CD8-positive, alpha-beta memory T cell (primary cell): ENCODE data around the gene OR8H2. TPM values are rescaled to one million over a fixed set of nuclear protein-coding genes. Genes with fewer than 3 reads are reported as not detected.
"Not testable (repeated sequence)": the region's sequence is repeated elsewhere in the genome, so short reads cannot be mapped to it uniquely, and the experiment has no call there.

ENCODE experiments used
- CTCF ChIA-PET: fragments of 350-600 bp; sonication (Branson Sonifier 250); formaldehyde crosslinking; loops from one replicate; lab custom pipeline; 2021; ENCODE audit warnings: antibody characterized with exemption; lab: Charles Lee
- POLR2A ChIA-PET: fragments of 350-600 bp; sonication (Branson Sonifier 250); formaldehyde crosslinking; loops from one replicate; lab custom pipeline; 2021; ENCODE audit warnings: antibody characterized with exemption; lab: Charles Lee
- DNase-seq, 5 donors: peaks; one replicate each; pipeline versions ENCODE4 v3.0.0 to v3.0.0-alpha.2; 2020 to 2022; ENCODE audit warnings: mixed read lengths in 1 of 5
- H3K27ac ChIP-seq: one replicate; pipeline ENCODE4 v1.7.0; 2013; ENCODE audit warnings: low read depth, mild to moderate bottlenecking, low read length, moderate library complexity
- H3K27me3 ChIP-seq: 2 replicates; pipeline ENCODE4 v1.7.0; 2013; ENCODE audit warnings: low read length, mild to moderate bottlenecking; ENCODE audit not compliant: insufficient read depth, poor library complexity, severe bottlenecking
- H3K36me3 ChIP-seq: 2 replicates; pipeline ENCODE4 v1.7.0; 2013; ENCODE audit warnings: mild to moderate bottlenecking, low read length, moderate library complexity; ENCODE audit not compliant: insufficient read depth
- H3K4me1 ChIP-seq: 2 replicates; pipeline ENCODE4 v1.7.0; 2013; ENCODE audit warnings: mild to moderate bottlenecking, low read length, moderate library complexity; ENCODE audit not compliant: insufficient read depth
- H3K4me3 ChIP-seq: 2 replicates; pipeline ENCODE4 v1.7.0; 2013; ENCODE audit warnings: mild to moderate bottlenecking, low read length
- H3K9me3 ChIP-seq: 2 replicates; pipeline ENCODE4 v1.7.0; 2013; ENCODE audit warnings: mild to moderate bottlenecking, low read length
- H3K27ac Mint-ChIP-seq, 8 donors: one replicate each; pipeline ENCODE4 v1.8.0; 2020 to 2021; ENCODE audit warnings: mixed read lengths in 8 of 8, mild to moderate bottlenecking in 6 of 8, inconsistent platforms in 3 of 8, moderate library complexity in 3 of 8
- H3K27me3 Mint-ChIP-seq, 2 donors: one replicate each; pipeline ENCODE4 v1.8.0; 2020 to 2021; ENCODE audit warnings: mixed read lengths in 2 of 2, mild to moderate bottlenecking in 1 of 2, moderate library complexity in 1 of 2
- H3K36me3 Mint-ChIP-seq, 3 donors: one replicate each; pipeline ENCODE4 v1.8.0; 2020 to 2021; ENCODE audit warnings: mixed read lengths in 3 of 3, inconsistent platforms in 1 of 3, mild to moderate bottlenecking in 1 of 3
- H3K4me1 Mint-ChIP-seq, 3 donors: one replicate each; pipeline ENCODE4 v1.8.0; 2020 to 2021; ENCODE audit warnings: mixed read lengths in 3 of 3, inconsistent platforms in 1 of 3, mild to moderate bottlenecking in 1 of 3
- H3K4me3 Mint-ChIP-seq, 7 donors: one replicate each; pipeline ENCODE4 v1.8.0; 2020 to 2021; ENCODE audit warnings: mixed read lengths in 7 of 7, mild to moderate bottlenecking in 6 of 7, moderate library complexity in 4 of 7, inconsistent platforms in 2 of 7
- H3K9me3 Mint-ChIP-seq, 5 donors: one replicate each; pipeline ENCODE4 v1.8.0; 2020 to 2022; ENCODE audit warnings: mixed read lengths in 5 of 5, mild to moderate bottlenecking in 3 of 5, moderate library complexity in 2 of 5, inconsistent platforms in 1 of 5
- polyA plus RNA-seq: library from polyadenylated mRNA; unstranded; fragments of 300-500 nt; fragmentation: Illumina TruSeq; gene quantifications from one replicate; pipeline ENCODE4 v1.2.3, GENCODE V29; 2021
- total RNA-seq, 2 experiments: library from RNA; stranded (reverse); gene quantifications; one replicate each; pipeline ENCODE4 v1.2.3, GENCODE V29; 2021

Gene OR8H2, protein sequence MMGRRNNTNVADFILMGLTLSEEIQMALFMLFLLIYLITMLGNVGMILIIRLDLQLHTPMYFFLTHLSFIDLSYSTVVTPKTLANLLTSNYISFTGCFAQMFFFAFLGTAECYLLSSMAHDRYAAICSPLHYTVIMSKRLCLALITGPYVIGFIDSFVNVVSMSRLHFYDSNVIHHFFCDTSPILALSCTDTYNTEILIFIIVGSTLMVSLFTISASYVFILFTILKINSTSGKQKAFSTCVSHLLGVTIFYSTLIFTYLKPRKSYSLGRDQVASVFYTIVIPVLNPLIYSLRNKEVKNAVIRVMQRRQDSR
- not detected for total RNA-seq
- not detected for polyA plus RNA-seq

DNA sequence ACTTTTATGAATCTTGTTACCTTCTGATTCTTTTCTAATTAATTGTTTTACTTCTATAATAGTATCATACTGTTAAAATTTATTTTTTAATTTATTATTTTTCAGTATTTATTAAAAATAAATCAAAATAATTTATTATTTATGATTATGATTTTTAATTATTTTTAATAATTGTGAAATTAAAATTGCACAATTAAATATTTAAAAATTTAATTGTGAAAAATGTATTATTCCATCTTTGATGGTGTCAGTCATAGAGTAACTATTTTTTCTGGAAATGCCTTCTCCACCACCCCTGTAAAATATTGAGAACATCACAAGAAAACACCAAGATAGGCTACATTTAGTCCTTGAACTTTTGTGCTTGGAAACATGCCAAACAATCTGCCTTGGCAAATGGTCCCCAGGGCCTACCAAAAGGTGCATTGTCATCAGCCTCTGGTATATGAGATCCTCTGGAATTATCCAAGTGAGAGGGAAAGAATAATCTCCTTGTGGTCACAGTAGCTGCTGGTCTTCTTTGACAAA is at the start of gene OR8H2:
OR8H2 (plus strand) TSS at position 478 of the 528 bp plus-strand sequence. CDS start 1,356 bp downstream, outside the sequence.
- H3K9me3 Mint-ChIP-seq = peaks cover 8 to 27% (median 16%) of the 10 kb centered on the region in 5 donors

GRCh38 chr11:56056366-56056765 is 47.1 kb upstream of the OR8H2 start:
- H3K4me3 Mint-ChIP-seq, H3K4me3 ChIP-seq, H3K27ac ChIP-seq, H3K27me3 Mint-ChIP-seq, H3K36me3 ChIP-seq, H3K9me3 ChIP-seq, H3K27me3 ChIP-seq, CTCF ChIA-PET, H3K4me1 ChIP-seq, POLR2A ChIA-PET, H3K36me3 Mint-ChIP-seq, H3K4me1 Mint-ChIP-seq, DNase-seq, H3K27ac Mint-ChIP-seq: not testable (repeated sequence)
- peaks cover 6 to 38% (median 27%) of the 10 kb centered on the region in 5 donors for H3K9me3 Mint-ChIP-seq

More for the DNA sequence above, at the start of gene OR8H2:
- Histone ChIP-seq H3K27ac (no peak within 1 kb of the TSS), H3K27me3 (no peaks in the 10 kb centered on the region), H3K36me3 (no peaks in the 10 kb centered on the region), H3K4me1 (no peaks in the 10 kb centered on the region), H3K4me3 (no peak within 1 kb of the TSS), H3K9me3 (no peaks in the 10 kb centered on the region)
- Mint-ChIP-seq H3K36me3 (peaks cover 0 to 3% (median 0%) of the 10 kb centered on the region in 3 donors), H3K4me1 (no peaks in the 10 kb centered on the region), H3K27ac (no peak within 1 kb of the TSS), H3K4me3 (no peak within 1 kb of the TSS), H3K27me3 (no peaks in the 10 kb centered on the region)
- POLR2A ChIA-PET = no interaction called here
- no peak for DNase-seq
- CTCF ChIA-PET = no interaction called here

- H3K4me3 ChIP-seq, H3K36me3 Mint-ChIP-seq, H3K4me1 ChIP-seq, H3K27ac Mint-ChIP-seq, H3K4me1 Mint-ChIP-seq, CTCF ChIA-PET, H3K36me3 ChIP-seq, DNase-seq, H3K27me3 Mint-ChIP-seq, H3K4me3 Mint-ChIP-seq, POLR2A ChIA-PET, H3K27ac ChIP-seq, H3K9me3 ChIP-seq, H3K27me3 ChIP-seq: not testable (repeated sequence)
- peaks cover 3 to 34% (median 25%) of the 10 kb centered on the region in 5 donors for H3K9me3 Mint-ChIP-seq
Observed at GRCh38 chr11:56057661-56058237, 45.7 kb upstream of the OR8H2 start.

DNA sequence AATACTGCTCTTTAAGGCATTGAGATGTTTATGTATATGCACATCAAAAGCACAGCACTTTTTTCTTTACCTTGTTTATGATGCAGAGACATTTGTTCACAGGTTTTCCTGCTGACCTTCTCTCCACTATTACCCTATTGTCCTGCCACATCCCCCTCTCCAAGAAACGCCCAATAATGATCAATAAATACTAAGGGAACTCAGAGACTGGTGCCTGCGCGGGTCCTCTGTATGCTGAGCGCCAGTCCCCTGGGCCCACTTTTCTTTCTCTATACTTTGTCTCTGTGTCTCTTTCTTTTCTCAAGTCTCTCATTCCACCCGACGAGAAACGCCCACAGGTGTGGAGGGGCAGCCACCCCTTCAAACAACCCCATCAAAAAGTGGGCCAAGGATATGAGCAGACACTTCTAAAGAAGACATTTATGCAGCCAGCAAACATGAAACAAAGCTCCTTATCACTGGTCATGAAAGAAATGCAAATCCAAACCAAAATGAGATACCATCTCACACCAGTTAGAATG is 45.2 kb upstream of the OR8H2 start:
- H3K36me3 ChIP-seq, CTCF ChIA-PET, H3K27ac Mint-ChIP-seq, POLR2A ChIA-PET, H3K9me3 ChIP-seq, DNase-seq, H3K27me3 Mint-ChIP-seq, H3K27ac ChIP-seq, H3K4me3 Mint-ChIP-seq, H3K4me1 Mint-ChIP-seq, H3K27me3 ChIP-seq, H3K4me3 ChIP-seq, H3K4me1 ChIP-seq, H3K36me3 Mint-ChIP-seq: not testable (repeated sequence)
- H3K9me3 Mint-ChIP-seq = peaks cover 3 to 37% (median 27%) of the 10 kb centered on the region in 5 donors

DNA sequence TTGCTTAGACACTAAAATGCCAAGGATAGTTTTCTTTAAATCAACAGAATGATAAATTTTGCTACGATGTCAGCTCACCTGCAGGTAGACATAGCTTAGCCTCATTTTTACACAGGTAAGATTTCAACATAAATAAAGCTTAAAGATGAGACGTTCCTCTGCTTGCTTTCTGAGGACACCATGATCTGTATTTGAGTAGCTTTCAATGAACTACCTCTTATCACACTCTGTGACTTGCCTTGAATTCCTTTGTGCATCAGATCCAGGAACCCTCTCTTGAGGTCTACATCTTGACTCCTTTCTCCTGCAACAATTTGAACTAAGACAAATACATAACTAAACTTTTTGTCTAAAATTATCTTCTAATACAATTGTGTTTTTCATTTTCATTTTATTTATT is 36.5 kb upstream of the OR8H2 start:
- no peaks in the 10 kb centered on the region for H3K4me1 ChIP-seq
- Mint-ChIP-seq H3K4me3 (no peak overlapping the region), H3K4me1 (no peaks in the 10 kb centered on the region), H3K27me3 (no peaks in the 10 kb centered on the region), H3K27ac (no peak overlapping the region), H3K36me3 (no peaks in the 10 kb centered on the region), H3K9me3 (peaks cover 6 to 31% (median 20%) of the 10 kb centered on the region in 5 donors)
- H3K27me3 ChIP-seq = no peaks in the 10 kb centered on the region
- no peak overlapping the region for H3K27ac ChIP-seq
- DNase-seq = no peak
- ChIA-PET CTCF (no interaction called here), POLR2A (no interaction called here)
- H3K9me3 ChIP-seq = no peaks in the 10 kb centered on the region
- H3K4me3 ChIP-seq = no peak overlapping the region
- no peaks in the 10 kb centered on the region for H3K36me3 ChIP-seq

DNA sequence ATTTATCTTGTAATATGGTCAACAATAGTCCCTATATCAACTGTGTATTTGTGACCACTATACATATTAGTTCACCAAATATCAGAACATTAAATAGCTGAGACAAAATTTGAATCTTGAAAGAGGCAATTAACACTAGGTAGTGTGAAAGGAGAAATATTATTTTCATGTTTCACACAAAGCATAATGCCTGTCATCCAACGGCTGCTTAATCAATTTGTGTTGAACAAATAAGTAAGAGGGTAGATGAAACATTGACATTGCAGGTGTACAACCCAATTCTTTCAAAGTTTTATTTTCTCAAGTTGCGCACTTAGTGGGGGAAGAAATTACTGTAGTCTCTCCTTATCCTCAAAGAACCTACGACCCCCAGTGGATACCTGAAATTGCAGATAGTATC is 13.8 kb upstream of the OR8H2 start:
- Histone ChIP-seq H3K27ac (no peak overlapping the region), H3K36me3 (no peaks in the 10 kb centered on the region), H3K4me1 (no peaks in the 10 kb centered on the region), H3K9me3 (no peaks in the 10 kb centered on the region), H3K4me3 (no peak overlapping the region), H3K27me3 (no peaks in the 10 kb centered on the region)
- no peak for DNase-seq
- H3K4me1 Mint-ChIP-seq = no peaks in the 10 kb centered on the region
- POLR2A ChIA-PET = no interaction called here
- H3K36me3 Mint-ChIP-seq = no peaks in the 10 kb centered on the region
- H3K27ac Mint-ChIP-seq = no peak overlapping the region
- no peaks in the 10 kb centered on the region for H3K27me3 Mint-ChIP-seq
- peaks cover 4 to 44% (median 5%) of the 10 kb centered on the region in 5 donors for H3K9me3 Mint-ChIP-seq
- CTCF ChIA-PET = no interaction called here
- no peak overlapping the region for H3K4me3 Mint-ChIP-seq

DNA sequence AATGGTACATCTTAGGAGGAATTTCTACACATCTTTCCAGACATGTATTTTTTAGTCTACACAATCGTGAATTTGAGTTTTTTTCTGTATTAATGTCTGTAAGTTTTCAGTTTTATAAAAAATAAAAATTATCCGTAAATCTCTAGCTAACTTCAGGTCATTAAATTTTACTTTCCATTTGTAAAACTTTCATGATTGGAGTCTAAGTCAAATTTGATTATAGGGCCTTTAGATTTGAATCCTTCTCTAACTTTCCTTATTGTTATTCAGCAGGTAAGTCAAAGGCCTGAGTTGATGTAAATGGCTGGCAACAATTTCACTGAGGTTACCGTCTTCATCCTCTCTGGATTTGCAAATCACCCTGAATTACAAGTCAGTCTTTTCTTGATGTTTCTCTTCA is 10.5 kb upstream of the OR8H2 start, which contains the start of gene OR8I2:
OR8I2 (plus strand) TSS at position 301 of the 400 bp plus-strand sequence; CDS start at position 301, 0 bp downstream.
- Mint-ChIP-seq H3K27ac (no peak within 1 kb of the TSS), H3K4me1 (no peaks in the 10 kb centered on the region), H3K4me3 (no peak within 1 kb of the TSS), H3K27me3 (no peaks in the 10 kb centered on the region), H3K9me3 (peaks cover 0 to 28% (median 7%) of the 10 kb centered on the region in 5 donors), H3K36me3 (no peaks in the 10 kb centered on the region)
- ChIA-PET POLR2A (no interaction called here), CTCF (no interaction called here)
- DNase-seq = no peak
- no peaks in the 10 kb centered on the region for H3K9me3 ChIP-seq
- no peak within 1 kb of the TSS for H3K4me3 ChIP-seq
- no peaks in the 10 kb centered on the region for H3K36me3 ChIP-seq
- H3K27ac ChIP-seq = no peak within 1 kb of the TSS
- no peaks in the 10 kb centered on the region for H3K27me3 ChIP-seq
- no peaks in the 10 kb centered on the region for H3K4me1 ChIP-seq

GRCh38 chr11:56122073-56122472 is 18.6 kb downstream of the OR8H2 start, which contains the start of gene OR8H3:
OR8H3 (plus strand) TSS chr11:56122373; CDS start chr11:56122373, 0 bp downstream.
- Mint-ChIP-seq H3K27me3 (no peaks in the 10 kb centered on the region), H3K36me3 (no peaks in the 10 kb centered on the region), H3K27ac (no peak within 1 kb of the TSS), H3K9me3 (peaks cover 2 to 29% (median 19%) of the 10 kb centered on the region in 5 donors), H3K4me1 (no peaks in the 10 kb centered on the region), H3K4me3 (no peak within 1 kb of the TSS)
- Histone ChIP-seq H3K9me3 (no peaks in the 10 kb centered on the region), H3K36me3 (no peaks in the 10 kb centered on the region), H3K27ac (no peak within 1 kb of the TSS), H3K27me3 (no peaks in the 10 kb centered on the region), H3K4me3 (no peak within 1 kb of the TSS), H3K4me1 (no peaks in the 10 kb centered on the region)
- CTCF ChIA-PET = no interaction called here
- no peak for DNase-seq
- POLR2A ChIA-PET = no interaction called here
